IMR-90 (cell line): Measurements from ENCODE around the gene CYP2B6.

Source experiments
- NFE2L2 ChIP-seq: fragments of 150-350 bp; IDR thresholded peaks from 2 replicates; pipeline ENCODE4 v1.6.1; 2016; ENCODE audit warnings: low read depth, mild to moderate bottlenecking, low read length
- SMC3 ChIP-seq: fragments of 150-350 bp; IDR thresholded peaks from 2 replicates; pipeline ENCODE4 v1.6.1; 2016; ENCODE audit warnings: low read depth, mild to moderate bottlenecking, antibody characterized with exemption, low read length, moderate library complexity
- TF ChIP-seq, protein P1 (sequence below): conservative IDR thresholded peaks from 2 replicates; pipeline ENCODE4 v1.5.1; 2012; ENCODE audit warnings: mild to moderate bottlenecking, low read depth, low read length, improper control_type of control experiment

DNA sequence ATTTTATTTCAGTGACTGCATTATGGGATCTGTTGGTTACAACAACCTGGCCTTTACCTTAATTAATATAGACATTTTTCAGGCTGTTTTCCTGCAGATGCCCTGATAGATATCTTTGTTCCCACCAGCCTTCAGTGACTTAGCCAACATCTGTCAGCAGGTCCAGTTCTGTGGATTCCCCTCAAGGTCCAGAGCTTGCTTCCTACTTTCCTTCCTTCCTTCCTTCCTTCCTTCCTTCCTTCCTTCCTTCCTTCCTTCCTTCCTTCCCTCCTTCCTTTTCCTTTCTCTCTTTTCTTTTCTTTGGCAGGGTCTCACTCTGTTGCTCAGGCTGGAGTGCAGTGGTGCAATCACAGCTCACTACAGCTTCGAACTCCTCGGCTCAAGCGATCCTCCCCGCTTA is 14.4 kb upstream of the CYP2B6 start:
- TF ChIP-seq NFE2L2 (no peak), SMC3 (no peak)
- TF ChIP-seq, protein P1, sequence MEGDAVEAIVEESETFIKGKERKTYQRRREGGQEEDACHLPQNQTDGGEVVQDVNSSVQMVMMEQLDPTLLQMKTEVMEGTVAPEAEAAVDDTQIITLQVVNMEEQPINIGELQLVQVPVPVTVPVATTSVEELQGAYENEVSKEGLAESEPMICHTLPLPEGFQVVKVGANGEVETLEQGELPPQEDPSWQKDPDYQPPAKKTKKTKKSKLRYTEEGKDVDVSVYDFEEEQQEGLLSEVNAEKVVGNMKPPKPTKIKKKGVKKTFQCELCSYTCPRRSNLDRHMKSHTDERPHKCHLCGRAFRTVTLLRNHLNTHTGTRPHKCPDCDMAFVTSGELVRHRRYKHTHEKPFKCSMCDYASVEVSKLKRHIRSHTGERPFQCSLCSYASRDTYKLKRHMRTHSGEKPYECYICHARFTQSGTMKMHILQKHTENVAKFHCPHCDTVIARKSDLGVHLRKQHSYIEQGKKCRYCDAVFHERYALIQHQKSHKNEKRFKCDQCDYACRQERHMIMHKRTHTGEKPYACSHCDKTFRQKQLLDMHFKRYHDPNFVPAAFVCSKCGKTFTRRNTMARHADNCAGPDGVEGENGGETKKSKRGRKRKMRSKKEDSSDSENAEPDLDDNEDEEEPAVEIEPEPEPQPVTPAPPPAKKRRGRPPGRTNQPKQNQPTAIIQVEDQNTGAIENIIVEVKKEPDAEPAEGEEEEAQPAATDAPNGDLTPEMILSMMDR, result no peak
